NCI-H446 treated with DMSO at 0.1 percent for 48 hours (cell line): ENCODE results near the gene FGD6.
"Not testable (repeated sequence)": the region's sequence is repeated elsewhere in the genome, so short reads cannot be mapped to it uniquely, and the experiment has no call there.

Experiments
- DNase-seq: peaks from one replicate; lab custom pipeline; 2025; lab: John Stamatoyannopoulos, UW

FGD6 gene

DNA sequence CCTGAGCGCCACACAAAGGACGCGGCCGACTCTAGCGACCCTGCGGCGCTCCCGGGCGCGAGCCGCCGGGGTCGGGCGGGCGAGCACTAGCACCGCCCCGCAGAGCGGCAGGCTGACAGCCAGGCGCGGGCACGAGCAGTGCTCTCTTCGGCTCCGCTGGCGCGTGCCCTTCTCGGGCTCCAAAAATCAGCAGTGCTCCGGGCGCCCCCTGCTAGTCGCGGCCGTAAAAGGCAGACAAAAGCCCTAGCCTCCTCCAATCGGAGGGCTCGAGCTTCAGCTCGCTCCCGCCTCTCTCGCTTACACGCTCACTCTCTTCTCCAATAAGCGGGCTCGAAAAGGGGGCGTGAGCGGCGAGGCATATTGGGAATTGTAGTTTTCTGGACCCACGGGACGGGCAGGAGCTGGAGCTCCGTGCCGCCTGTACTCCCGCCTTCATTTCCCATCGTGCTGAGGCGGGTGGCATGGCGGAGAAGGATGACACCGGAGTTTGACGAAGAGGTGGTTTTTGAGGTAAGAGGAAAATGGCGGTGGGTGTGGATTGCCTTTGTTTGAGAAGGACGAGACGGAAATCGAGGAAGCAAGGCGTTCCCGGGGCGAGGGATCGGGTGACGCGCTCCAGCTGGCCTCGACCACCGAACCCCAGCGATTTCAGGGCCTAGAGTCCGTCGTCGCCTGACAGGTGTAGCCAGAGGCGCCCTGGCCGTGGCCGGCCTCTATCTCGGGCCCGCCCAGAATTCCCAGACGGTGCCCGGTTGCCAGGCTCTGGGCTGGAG is at the start of gene FGD6, which contains the start of gene VEZT:
Gene FGD6, minus strand, starts transcription at position 91 of the 773 bp plus-strand sequence. CDS start 227 bp downstream, outside the sequence.
Gene VEZT, plus strand, starts transcription at position 431 of the 773 bp plus-strand sequence. Its CDS starts 44 bp downstream, at position 475.
- DNase-seq = peak; percentile 99

- no peak for DNase-seq
These were observed 49.0 kb upstream of the FGD6 start for GRCh38 chr12:95266254-95266653.

GRCh38 chr12:95265765-95266164 is 48.5 kb upstream of the FGD6 start:
- DNase-seq = no peak

GRCh38 chr12:95262808-95263207 is 45.5 kb upstream of the FGD6 start:
- no peak for DNase-seq

- no peak for DNase-seq
These were observed 43.8 kb upstream of the FGD6 start for GRCh38 chr12:95261109-95261508.

DNA sequence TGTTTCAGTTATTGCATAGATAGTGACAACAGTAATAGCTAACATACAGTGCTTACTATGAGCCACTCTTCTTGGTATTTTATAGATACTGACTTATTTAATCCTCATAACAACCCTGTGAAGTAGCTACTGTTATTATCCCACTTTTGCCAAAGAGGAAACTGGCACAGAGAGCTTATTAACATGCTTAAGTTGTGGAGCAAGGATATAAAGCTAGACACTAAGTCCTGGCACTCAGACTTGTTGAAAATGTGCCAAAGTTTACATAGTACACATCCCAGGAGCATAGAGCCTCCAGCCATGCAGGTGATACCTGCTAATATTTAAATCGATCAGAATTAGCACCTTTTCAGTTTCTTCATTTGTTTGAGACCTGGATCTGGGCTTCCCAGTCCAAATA is 42.1 kb upstream of the FGD6 start:
- no peak for DNase-seq

GRCh38 chr12:95258803-95259202 is 41.5 kb upstream of the FGD6 start:
- no peak for DNase-seq

DNA sequence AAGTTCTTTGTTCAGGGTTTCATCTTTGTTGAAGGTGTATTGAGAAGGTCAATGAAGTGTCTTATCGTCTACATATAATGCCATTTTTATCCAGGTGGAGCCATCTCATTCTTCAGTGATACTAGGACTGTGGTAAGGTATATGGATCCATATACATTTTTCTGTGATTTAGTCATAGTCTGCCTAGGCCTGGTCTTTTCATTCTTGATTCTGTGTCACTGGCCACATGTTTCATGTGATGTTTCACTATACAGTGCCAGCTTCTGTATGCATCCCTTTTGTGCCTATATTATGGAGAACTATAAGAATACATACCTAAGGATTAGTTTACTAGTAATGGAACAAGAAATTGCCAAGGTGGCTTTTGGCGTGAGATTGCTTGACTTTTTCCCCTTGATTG is 40.9 kb upstream of the FGD6 start:
- no peak for DNase-seq

GRCh38 chr12:95257541-95257940 is 40.3 kb upstream of the FGD6 start:
- no peak for DNase-seq

DNA sequence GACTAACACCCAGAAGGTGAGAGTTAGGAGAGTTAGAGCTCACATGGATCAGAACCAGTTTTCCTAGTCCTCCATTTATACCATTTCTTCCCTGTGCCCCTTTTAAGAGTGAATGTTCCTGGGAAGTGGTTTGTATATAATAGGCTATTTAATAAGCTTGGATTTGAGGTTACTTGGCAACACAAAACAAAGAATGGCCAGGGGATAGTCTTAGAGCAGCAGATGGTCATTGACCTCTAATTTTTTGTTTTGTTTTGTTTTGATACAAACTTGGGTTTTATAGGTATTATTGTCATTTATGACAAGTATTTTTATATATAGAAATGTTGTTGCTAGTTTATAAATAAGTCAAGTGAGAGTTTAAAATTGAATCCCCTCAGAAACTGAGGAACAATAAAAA is 36.1 kb upstream of the FGD6 start:
- no peak for DNase-seq

- peak; percentile 12 for DNase-seq
These were observed 31.5 kb upstream of the FGD6 start for GRCh38 chr12:95248604-95249360.

- DNase-seq = no peak
These were observed 30.8 kb upstream of the FGD6 start for GRCh38 chr12:95248095-95248494.

- DNase-seq = no peak
These were observed 27.1 kb upstream of the FGD6 start for GRCh38 chr12:95244350-95244749.

GRCh38 chr12:95243497-95244183 is 26.4 kb upstream of the FGD6 start:
- no peak for DNase-seq

GRCh38 chr12:95241761-95242506 is 24.7 kb upstream of the FGD6 start:
- no peak for DNase-seq

GRCh38 chr12:95241138-95241537 is 23.9 kb upstream of the FGD6 start:
- DNase-seq = not testable (repeated sequence)

DNA sequence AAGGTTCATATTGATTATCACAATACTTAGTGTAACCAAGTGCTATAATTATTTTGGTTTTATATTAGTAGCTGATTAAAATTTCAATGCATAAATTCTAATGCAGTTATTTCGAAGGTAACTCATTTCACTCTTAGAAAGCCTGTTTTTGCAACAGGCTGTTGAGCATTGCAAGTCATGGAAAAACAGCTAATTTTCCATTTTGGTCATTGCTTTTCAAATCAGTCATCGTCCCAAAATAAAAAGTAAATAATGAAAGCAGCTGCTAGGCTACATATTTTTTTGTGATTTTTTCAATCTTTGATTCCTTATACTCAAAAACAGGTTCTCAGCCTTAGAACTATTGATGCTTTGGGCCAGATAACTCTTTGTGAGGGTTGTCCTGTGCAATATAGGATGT is 23.3 kb upstream of the FGD6 start:
- no peak for DNase-seq

DNA sequence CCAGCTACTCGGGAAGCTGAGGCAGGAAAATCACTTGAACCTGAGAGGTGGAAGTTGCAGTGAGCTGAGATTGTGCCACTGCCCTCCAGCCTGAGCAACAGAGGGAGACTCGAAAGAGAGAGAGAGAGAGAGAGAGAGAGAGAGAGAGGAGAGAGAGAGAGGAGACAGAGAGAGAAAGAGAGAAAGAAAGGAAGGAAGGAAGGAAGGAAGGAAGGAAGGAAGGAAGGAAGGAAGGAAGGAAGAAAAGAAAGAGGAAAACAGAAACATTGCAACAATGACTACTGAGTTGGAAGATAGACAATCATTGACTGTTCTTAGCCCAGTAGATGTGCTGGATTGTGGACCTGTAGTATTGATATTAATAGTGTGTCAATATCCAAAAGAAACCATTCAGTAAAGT is 22.6 kb upstream of the FGD6 start:
- DNase-seq = not testable (repeated sequence)

GRCh38 chr12:95239216-95239615 is 21.9 kb upstream of the FGD6 start:
- no peak for DNase-seq

DNA sequence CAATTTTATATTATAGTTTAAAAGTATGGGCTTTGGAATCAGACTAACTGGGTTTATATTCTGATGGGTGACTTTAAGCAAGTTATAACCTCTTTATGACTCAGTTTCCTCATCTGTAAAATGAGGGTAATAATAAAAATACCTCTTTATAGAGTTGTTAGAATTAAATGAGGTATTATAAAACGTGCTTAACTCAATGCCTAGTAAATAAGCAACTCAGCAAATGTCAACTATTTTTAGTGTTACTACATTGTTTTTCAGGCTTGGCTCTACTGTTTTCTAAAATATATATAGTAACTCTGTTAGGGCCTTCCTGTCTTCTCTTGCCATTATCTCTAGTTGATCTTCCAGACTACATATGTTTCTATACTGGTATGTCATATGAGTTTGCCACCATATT is 20.9 kb upstream of the FGD6 start:
- no peak for DNase-seq

DNA sequence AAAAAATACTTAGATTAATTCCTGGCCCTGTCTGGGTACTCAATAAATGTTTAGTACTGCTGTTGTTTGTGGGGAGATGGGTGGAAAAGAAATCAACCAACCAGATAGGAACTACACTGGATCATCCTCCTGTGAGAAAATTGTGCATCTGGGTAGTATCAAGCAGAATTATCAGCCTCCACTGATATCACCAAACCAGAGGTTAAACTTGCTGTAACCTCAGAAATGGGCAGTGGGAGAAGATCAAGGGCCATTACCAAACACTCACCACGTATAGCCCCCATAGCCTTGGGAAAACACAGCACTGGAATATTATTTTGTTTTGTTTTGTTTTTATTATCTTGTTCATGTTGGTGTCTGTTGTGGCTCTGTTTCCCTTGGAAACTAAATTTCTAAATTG is 20.0 kb upstream of the FGD6 start:
- no peak for DNase-seq

- DNase-seq = not testable (repeated sequence)
These were observed 18.4 kb upstream of the FGD6 start for GRCh38 chr12:95235621-95236020.
